Stimulated activated CD4-positive, alpha-beta T cell treated with anti-CD3 and anti-CD28 coated beads, Interleukin-4, amount 100 ng/mL, for 48 hours (primary cell): ENCODE data around the gene EFNA3.
A peak's percentile ranks its signal among the peaks of the same experiment; 100 is the strongest.

Experiments used
- DNase-seq, 2 donors: peaks; one replicate each; pipeline ENCODE4 v3.0.0-alpha.2; 2020; ENCODE audit warnings: low read depth in 2 of 2

The EFNA3 gene

GRCh38 chr1:155048449-155049334, 29.9 kb upstream of the EFNA3 start:
- no peak for DNase-seq

- DNase-seq = no peak
Observed at GRCh38 chr1:155049651-155050559, 28.7 kb upstream of the EFNA3 start.

- peak; percentile 73 to 77 for DNase-seq
Observed at GRCh38 chr1:155050560-155051341, 27.9 kb upstream of the EFNA3 start, which contains the start of gene ADAM15. TSS of gene ADAM15 (plus strand) at chr1:155051316. CDS start at chr1:155051387, 71 bp downstream.

GRCh38 chr1:155051342-155051776, 27.3 kb upstream of the EFNA3 start:
- no peak for DNase-seq

- DNase-seq = no peak
Observed at GRCh38 chr1:155051777-155052398, 26.7 kb upstream of the EFNA3 start.

- DNase-seq = no peak
Observed at GRCh38 chr1:155052439-155053395, 25.9 kb upstream of the EFNA3 start.

GRCh38 chr1:155053531-155054105, 25.0 kb upstream of the EFNA3 start:
- no peak for DNase-seq

GRCh38 chr1:155057104-155057503, 21.5 kb upstream of the EFNA3 start:
- no peak for DNase-seq

GRCh38 chr1:155057788-155058211, 20.8 kb upstream of the EFNA3 start:
- DNase-seq = no peak

GRCh38 chr1:155060736-155061135, 17.9 kb upstream of the EFNA3 start:
- no peak for DNase-seq

GRCh38 chr1:155061381-155062150, 17.1 kb upstream of the EFNA3 start:
- peak; percentile 91 to 99 for DNase-seq

GRCh38 chr1:155062151-155062686, 16.4 kb upstream of the EFNA3 start:
- DNase-seq = no peak

GRCh38 chr1:155062702-155063411, 15.8 kb upstream of the EFNA3 start:
- DNase-seq = peak; percentile 75 to 86

- DNase-seq = peak; percentile 70 to 81
Observed at GRCh38 chr1:155063550-155064110, 15.0 kb upstream of the EFNA3 start, which contains the start of gene EFNA4. TSS of gene EFNA4 (plus strand) at chr1:155063740. CDS start at chr1:155063824, 84 bp downstream.

- no peak for DNase-seq
Observed at GRCh38 chr1:155064111-155064831, 14.4 kb upstream of the EFNA3 start.

- DNase-seq = no peak
Observed at GRCh38 chr1:155064832-155065429, 13.7 kb upstream of the EFNA3 start.
